GM21825 (cell line): Measurements from ENCODE around the gene FKTN.

Source experiments
- ATAC-seq: cut with Tn5 transposase; IDR thresholded peaks from one replicate; pipeline ENCODE4 v1.9.1; 2021; ENCODE audit warnings: mild to moderate bottlenecking, moderate library complexity; ENCODE audit not compliant: unreplicated experiment

FKTN gene

DNA sequence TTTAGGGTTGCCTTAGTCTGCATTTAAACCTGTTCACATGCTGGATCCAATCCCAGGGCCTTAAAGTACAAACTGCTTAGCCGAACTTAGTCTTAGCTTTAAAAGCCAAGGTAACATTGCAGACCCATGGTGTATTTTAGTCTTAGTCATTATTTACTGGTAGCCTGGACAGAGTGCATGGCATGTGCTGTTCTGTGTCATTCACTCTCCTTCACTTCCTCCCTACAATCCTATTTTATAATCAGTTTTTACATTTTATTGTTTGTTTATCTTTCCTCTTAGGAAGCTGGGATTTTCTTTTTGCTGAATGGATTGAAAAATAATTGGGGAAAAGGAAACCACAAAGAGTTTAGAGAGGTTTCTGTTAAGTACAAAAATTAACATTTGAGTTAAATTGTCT lies 74.9 kb downstream of the FKTN start:
- no peak for ATAC-seq

DNA sequence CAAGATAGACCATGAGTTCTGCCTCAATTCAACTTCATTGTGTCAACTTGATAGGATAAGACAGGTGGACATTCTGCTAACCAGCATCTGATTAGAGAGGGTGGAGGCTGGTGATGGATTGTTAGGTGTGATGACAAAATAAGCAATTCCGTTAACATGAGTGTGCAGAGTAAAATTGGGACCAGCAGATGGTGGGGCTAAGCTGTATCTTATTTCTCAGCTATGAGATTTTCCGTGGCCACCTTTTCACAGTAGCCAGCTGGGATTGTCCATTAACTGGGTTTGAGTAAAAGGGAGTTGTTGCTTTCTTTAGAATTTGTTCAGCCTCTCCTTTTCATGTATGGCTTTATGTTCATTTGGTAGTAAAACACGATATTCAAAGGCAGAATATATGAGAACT lies 75.5 kb downstream of the FKTN start:
- ATAC-seq, result no peak

DNA sequence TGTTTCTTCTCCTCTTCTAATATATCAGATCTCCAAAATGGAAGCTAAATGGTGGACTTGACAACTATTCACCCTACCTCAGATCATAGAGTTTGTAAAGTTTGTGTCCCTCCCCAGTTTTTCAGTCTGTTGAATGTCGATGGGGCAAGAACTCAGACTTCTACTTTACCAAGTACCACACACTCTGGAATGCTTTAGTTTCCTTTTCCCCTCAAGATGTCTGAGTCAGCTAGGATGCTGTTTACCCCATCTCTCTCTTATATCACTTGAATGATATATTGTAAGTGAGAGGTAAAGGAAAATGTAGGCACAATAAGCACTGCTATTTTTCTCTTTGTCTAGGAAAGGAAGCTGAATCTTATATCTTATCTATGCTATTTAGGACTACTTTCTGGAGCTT lies 78.4 kb downstream of the FKTN start:
- no peak for ATAC-seq

DNA sequence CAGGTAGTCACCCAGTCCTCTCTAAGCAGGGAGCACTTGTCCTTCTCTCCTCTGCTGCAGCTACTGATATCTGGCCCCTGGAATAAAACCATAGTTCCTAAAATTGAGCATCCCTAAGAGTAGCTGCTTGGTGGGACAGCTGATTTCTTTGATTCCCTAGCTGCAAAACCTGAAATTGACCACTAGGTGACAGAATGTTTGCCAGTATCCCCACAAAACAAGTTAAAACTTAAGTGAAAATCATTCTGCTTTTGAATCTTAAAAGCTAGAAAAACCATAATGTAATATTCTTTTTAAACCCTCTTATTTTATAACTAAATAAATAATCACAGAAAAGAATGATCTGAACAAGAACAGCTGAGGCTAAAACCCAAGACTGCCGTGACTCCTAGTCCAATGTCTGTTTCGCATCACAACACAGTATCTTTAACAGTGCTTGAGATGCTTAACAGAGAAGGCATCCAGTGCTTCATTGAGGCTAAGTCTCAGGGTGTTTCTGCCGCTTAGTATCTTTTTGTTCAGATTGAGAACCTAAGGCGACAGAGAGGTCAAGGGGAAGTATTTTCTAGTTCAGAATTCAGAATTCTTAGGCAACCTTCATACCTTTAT lies 80.0 kb downstream of the FKTN start:
- ATAC-seq, result no peak

DNA sequence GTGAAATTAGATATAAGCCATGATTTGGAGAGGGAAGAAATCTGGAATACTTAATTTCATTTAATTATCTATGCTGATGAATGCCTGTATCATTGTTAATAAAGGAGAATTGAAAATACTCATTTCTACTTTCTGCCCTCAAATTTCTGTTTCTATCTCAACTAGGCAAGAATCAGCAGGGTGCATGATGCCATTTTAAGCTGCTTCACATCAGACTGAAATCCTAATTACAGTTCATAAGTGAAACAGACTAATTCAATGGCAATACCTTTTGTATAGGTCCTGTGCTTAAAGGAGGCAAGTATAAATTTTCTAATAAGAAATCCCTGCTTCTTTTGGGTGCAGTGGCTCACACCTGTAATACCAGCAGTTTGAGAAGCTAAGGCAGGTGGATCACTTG lies 82.0 kb downstream of the FKTN start:
- ATAC-seq, result no peak

DNA sequence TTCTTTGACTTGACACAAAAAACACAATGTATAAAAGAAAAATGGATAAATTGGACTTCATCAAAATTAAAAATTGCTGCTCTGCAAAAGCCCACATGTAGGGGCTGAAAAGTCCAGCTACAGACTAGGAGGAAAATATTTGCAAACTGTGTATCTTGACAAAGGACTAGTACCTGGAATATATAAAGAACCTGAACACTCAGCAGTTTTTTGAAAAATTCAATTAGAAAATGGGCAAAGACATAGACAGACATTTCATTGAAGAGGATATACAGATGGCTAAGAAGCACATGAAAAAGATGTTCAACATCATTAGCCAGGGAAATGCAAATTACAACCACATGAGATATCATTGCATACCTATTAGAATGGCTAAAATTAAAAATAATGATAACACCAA lies 85.9 kb downstream of the FKTN start:
- ATAC-seq, result no peak

- no peak for ATAC-seq
Measured at GRCh38 chr9:105646879-105647594, 89.1 kb downstream of the FKTN start.

DNA sequence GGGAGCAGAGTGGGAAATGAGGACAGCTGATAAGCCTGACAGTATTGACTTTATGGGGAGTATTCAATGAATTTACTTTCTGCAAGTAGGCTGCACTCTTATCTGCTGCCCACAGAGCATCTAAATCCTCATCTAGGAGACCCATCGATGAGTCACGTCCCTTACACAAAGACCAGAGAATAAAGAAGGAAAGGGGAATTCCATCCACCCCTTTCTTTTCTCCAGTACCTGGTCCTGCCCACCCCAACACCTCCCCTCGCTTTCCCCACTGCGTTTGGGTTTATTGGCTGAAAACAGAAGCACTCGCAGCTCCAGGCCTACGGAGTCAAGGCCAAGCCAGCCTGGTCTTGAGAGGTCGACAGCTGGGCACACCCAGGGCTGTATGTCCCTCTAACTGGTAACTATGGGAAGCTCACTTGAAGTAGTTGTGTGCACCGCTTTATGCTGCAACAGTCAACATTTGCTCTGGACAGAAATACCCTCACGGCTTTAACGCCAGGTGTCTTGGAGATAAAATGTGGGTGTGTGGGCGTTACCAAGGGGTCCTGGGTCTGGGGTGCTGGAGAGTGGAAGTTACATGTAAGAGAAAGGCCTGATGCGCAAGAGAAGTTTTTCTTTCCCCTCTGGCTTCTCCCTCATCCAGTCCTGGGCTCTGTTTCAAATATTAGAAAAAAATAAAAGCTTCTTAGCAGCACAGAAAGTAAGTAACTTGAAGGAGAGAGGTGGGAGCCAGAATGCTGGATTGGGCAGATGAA lies 89.8 kb downstream of the FKTN start:
- no peak for ATAC-seq

GRCh38 chr9:105651806-105652205 lies 93.9 kb downstream of the FKTN start:
- no peak for ATAC-seq

DNA sequence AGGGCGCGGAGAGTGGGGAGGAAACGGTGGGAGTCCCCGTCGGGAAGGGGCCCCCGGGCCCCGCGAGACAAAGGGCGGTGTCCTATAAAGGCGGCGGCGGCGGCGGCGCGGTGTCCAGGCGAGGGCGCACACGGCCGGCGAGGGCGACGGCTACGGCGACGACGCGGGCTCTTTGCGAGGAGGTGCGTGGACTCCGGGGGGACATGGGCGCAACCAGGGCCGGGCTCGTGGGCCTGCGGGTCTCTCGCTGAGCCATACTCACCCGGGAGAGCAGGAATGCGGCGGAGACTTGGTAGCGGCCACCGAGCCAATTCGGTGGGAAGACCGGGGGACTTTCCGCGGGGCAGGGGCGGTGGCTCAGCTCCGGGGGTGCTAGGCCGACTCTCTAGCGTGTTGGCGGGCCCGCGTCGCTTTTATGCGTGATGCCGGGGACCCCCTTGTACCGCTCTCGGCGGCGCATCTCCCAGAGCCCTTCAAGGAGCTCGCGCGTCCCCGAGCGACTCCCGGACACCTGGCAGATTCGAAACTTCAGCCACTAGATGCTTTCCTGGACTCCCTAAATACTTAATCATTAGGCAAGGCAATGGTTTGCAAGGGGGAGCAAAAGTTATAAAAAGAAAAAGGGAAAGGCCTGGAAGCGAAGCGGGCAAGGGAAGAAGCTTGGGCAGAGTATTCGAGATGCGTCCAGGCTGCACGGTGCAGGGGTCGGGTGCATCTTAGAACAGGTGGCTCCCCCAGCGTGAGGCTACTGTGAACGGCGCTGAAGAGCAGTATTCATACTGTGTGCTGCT lies 98.4 kb downstream of the FKTN start:
- peak; percentile 75 for ATAC-seq

DNA sequence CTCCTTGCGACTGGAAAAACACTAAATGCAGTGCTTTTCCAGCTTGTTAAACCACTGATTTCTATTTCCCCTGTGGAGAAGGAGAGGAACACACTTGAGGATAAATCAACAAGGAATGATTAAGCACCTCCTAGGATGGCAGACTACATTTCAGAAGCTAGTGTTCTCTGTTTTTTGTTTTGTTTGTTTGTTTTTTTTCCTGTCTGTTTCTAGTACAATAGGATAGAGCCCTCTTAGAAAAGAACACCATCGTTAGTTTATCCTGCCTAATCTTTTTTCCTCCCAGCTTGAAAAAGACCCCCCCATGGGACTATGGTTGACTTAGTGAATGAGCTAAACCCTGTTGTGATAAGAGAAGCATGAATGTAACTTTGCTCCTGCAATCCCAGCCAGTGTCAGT lies 100.4 kb downstream of the FKTN start:
- ATAC-seq, result no peak

- no peak for ATAC-seq
Measured at GRCh38 chr9:105661011-105661410, 103.1 kb downstream of the FKTN start.

GRCh38 chr9:105662184-105663104 lies 104.5 kb downstream of the FKTN start, which contains the start of gene TAL2:
TAL2 (plus strand) TSS chr9:105662457; CDS start chr9:105662497, 40 bp downstream.
- peak; percentile 77 for ATAC-seq

- ATAC-seq, result no peak
Measured at GRCh38 chr9:105663914-105664313, 106.0 kb downstream of the FKTN start.

GRCh38 chr9:105667867-105668266 lies 109.9 kb downstream of the FKTN start:
- no peak for ATAC-seq

DNA sequence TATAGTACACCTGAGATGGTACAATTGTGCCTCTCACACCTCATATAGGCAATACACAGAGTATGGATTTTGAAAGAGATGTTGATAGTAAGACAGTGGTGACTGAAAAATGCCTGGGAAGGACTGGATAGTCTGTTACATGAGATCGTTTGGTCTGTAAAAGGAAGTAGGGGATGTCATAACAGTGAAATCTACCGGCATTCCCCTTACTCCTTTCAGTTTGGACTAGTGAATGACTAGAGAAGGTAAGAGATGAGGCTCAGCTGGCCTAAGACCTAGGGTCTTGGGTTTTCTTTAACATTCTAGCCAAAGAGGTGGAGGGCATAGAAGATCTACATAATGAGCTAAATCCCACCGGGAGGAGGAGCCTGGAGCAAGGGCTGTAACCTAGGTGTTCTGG lies 112.4 kb downstream of the FKTN start:
- ATAC-seq, result no peak

- no peak for ATAC-seq
Measured at GRCh38 chr9:105670775-105671174, 112.8 kb downstream of the FKTN start.

DNA sequence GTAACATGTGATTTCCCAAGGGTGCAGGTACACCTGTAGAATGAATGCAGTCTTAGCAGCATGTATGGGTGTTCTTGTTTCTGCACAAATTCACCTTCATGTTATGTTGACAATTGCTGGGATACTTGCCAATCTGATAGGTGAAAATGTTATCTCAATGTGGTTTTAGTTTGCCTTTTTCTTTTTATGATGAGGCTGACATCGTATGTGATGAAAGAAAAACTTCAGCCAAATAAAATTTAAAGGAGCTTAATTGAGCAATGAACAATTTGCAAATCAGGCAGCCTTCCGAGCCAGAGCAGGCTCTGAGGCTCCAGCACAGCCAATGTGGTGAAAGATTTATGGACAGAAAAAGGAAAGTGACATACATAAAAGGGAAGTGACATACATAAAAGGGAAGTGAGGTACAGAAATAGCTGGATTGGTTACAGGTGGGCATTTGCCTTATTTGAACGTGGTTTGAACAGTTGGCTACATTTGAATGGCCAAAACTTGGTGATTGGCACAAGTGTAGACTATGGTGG lies 114.8 kb downstream of the FKTN start:
- ATAC-seq, result no peak

GRCh38 chr9:105673850-105674387 lies 116.0 kb downstream of the FKTN start:
- ATAC-seq, result no peak
